Activated CD4-positive, CD25-positive, alpha-beta regulatory T cell treated with anti-CD3 and anti-CD28 coated beads, Interleukin-2, amount 50 U/mL, for 72 hours (primary cell): ENCODE measurements around the gene FTH1.

ENCODE experiments used
- DNase-seq: peaks from one replicate; pipeline ENCODE4 v3.0.0; 2021

The FTH1 gene

GRCh38 chr11:61978703-61979661 lies 11.5 kb upstream of the FTH1 start:
- DNase-seq: no peak

- no peak for DNase-seq
Observed at GRCh38 chr11:61976813-61977475, 9.5 kb upstream of the FTH1 start.

- DNase-seq: no peak
Observed at GRCh38 chr11:61976420-61976800, 9.0 kb upstream of the FTH1 start.

DNA sequence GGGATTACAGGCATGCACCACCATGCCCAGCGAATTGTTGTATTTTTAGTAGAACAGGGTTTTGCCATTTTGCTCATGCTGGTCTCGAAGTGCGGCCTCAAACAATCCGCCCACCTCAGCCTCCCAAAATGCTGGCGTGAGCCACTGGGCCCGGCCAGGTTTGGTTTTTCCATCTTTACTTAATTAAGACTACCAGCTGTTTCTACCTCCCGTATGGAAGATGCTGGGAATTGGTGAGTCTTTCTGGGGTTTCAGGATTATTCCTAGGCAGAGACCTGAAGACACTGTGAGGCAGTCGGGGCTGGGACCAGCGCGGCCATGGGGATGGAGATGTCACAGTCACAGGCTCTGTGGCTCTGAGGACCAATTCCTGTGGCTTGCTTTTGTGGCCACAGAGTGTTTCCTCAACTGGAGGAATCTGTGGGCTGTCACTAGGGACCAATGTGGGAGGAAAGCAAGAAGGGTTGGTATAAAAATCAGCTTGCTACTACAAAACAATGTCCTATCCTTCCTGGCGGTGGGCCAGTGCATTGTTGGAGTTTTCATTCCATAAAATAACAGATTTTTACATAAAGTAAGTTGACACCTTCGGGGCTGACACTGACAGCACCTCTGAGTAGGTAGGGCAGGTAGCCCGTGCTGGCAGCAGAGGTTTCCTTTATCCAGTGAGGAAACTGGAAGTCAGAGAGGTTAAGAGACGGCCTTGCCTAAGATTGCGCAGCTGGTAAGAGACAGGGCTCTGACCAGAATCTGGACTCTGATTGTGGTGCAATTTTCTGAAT lies 8.4 kb upstream of the FTH1 start:
- no peak for DNase-seq

GRCh38 chr11:61974766-61975631 lies 7.6 kb upstream of the FTH1 start:
- DNase-seq: no peak

DNA sequence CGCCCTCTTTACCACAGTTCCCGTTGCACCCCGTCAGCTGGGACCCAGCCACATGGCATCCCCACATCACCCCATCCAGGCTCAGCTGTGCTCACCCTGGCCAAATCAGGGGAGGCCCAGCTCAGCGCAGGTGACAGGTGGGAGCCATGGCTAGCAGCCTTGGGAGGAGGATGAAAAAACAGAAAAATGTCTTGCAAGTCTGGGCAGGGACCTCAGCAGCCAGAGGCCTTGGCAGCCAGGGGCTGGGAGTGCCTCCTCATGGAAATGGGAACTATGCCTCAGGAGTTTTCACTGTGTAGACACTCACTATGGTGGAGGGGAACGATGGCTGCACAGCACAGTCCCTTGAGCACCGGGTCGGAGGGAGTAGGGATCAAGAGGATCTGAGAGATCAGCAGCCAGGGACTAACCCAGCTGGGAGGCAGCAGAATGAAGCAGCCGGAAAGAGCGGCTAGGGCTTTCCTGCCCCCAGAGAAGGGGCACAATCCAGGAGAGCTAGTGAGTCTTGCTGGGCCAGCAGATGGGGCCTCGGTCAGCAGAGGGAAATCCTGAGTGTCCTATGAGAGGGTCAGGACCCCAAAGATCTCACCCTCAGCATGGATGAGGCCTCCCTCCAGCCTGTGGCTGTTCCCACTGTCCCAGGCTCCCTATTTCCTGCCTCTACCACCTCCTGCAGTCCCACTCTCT lies 6.2 kb upstream of the FTH1 start:
- no peak for DNase-seq

- no peak for DNase-seq
Observed at GRCh38 chr11:61972672-61973475, 5.4 kb upstream of the FTH1 start.

- DNase-seq: no peak
Observed at GRCh38 chr11:61972112-61972671, 4.8 kb upstream of the FTH1 start.

- DNase-seq: no peak
Observed at GRCh38 chr11:61971248-61972111, 4.0 kb upstream of the FTH1 start.

DNA sequence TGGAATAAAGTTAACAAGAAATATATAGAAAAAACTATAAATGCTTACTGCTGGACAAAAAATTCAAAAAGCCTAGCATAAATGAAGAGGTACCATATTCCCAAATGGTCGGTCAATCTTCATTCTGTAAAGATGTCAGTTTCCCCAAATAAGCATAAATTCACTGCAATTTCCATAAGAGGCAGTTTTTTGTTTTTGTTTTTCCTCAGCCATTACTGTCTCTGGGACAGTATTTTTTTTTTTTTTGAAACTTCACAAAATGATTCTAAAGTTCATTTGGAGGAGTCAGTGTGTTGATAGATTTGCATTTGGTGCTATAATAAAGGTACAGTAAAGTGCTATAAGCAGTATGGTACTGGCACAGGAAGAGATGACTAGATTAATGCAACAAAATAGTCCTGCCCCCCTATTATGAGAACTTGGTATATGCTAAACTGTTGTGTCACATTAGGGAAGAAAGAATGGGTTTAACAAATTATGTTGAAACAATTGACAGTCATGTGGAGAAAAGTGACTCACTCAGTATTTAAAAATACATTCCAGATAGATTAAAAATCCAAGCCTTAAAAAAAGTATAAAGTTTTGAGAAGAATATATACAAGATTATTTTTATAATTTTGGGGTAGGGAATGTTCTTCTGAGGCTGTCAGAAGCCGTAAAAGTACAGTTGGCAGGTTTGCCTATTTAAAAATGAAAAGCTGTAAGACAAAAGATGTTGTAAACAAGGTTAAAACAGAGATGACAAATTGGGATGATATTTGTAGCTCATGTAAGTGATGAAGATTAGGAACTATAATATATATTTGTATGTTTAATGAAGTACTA lies 2.6 kb upstream of the FTH1 start:
- DNase-seq: no peak

GRCh38 chr11:61969391-61969758 lies 1.9 kb upstream of the FTH1 start:
- no peak for DNase-seq

DNA sequence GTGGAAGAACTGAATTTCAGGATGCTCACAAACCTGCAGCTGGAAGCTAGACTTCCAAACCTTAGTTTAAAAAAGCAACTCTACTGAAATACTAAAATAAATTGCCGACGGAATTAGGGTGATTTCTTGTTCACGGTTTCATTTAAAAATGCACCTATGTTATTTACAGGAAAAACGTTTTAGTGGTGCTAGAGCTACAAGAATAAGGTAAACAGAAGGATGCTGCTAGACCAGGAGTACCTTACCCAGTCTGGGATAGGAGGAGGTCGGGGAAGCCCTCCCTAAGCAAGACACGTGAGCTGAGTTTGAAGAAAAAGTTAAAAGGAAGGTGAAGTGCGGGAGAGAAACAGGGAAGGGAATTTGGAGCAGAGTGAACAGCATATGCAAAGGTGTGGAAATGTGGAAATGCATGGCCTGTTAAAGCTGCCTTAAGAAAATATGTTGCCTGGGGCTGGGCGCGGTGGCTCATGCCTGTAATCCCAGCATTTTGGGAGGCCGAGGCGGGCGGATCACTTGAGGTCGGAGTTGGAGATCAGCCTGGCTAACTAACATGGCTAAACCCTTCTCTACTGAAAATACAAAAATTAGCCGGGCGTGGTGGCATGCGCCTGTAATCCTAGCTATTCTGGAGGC lies 1.4 kb upstream of the FTH1 start:
- no peak for DNase-seq

GRCh38 chr11:61967924-61968757 lies 707 bp upstream of the FTH1 start:
- DNase-seq: peak; percentile 67

- DNase-seq: no peak
Observed at GRCh38 chr11:61966734-61967115, 709 bp downstream of the FTH1 start.

DNA sequence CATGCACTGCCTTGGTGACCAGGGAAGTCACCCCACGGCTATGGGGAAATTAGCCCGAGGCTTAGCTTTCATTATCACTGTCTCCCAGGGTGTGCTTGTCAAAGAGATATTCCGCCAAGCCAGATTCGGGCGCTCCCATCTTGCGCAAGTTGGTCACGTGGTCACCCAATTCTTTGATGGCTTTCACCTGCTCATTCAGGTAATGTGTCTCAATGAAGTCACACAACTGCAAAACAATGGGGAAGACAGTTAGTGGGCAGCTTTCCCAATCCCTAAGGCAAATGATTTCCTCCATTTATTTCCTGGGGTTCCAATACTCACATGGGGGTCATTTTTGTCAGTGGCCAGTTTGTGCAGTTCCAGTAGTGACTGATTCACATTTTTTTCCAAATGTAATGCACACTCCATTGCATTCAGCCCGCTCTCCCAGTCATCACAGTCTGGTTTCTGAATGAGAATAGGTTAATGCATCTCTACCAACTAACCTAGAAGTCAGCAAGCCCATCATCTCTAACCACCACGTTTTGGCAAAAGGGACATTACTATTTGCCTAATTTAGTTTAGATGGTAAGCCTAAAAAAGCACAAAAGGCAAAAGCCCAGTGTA lies 2.7 kb downstream of the FTH1 start:
- peak; percentile 21 for DNase-seq

GRCh38 chr11:61964058-61964665 lies 3.3 kb downstream of the FTH1 start:
- no peak for DNase-seq
